ENCODE results near the gene CCDC71.

Gene CCDC71

DNA sequence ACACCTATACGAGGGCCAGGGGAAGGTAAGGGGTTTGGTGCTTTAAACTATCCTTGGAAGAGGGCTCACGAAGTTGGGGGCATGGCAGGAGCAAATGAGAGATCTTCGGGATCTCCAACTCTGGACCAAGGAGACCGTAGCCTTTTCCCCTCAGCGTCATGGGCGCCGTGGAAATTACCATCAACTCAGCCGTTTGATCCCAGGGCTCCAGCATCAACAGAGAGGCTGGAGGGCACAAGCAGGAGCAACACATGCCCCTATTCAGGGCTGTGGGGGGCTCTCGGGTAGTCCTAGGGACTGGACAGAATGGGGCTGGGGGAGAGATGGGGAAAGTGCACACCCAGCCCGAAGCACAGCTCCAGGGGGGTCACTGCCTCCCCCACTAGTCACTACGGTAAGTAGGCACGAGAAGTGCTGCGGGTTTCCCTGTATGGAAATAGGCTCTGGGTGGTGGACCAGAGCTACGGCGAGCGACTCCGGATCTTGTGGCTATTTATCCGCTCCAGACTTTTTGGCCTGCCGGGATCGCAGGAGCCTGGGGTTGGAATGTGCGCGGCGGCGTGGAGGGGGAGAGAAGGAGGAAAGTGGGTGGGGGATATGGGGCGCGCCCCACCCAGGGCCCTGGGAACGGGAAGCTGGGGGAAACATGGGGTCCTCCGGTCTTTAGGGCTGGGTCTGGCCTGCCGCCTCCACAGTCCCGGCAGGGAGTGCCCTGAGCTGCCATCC, 32.7 kb downstream of the CCDC71 start:
- no peak for TF ChIP-seq SPI1 (IDR thresholded peaks at IDR 0.05; ENCODE audit: borderline replicate concordance, low read depth)
- no peak for TF ChIP-seq GABPA (IDR thresholded peaks at IDR 0.05; ENCODE audit: low read depth)
- TF ChIP-seq, protein P1, sequence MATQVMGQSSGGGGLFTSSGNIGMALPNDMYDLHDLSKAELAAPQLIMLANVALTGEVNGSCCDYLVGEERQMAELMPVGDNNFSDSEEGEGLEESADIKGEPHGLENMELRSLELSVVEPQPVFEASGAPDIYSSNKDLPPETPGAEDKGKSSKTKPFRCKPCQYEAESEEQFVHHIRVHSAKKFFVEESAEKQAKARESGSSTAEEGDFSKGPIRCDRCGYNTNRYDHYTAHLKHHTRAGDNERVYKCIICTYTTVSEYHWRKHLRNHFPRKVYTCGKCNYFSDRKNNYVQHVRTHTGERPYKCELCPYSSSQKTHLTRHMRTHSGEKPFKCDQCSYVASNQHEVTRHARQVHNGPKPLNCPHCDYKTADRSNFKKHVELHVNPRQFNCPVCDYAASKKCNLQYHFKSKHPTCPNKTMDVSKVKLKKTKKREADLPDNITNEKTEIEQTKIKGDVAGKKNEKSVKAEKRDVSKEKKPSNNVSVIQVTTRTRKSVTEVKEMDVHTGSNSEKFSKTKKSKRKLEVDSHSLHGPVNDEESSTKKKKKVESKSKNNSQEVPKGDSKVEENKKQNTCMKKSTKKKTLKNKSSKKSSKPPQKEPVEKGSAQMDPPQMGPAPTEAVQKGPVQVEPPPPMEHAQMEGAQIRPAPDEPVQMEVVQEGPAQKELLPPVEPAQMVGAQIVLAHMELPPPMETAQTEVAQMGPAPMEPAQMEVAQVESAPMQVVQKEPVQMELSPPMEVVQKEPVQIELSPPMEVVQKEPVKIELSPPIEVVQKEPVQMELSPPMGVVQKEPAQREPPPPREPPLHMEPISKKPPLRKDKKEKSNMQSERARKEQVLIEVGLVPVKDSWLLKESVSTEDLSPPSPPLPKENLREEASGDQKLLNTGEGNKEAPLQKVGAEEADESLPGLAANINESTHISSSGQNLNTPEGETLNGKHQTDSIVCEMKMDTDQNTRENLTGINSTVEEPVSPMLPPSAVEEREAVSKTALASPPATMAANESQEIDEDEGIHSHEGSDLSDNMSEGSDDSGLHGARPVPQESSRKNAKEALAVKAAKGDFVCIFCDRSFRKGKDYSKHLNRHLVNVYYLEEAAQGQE (IDR thresholded peaks at IDR 0.05; ENCODE audit: insufficient replicate concordance, low read depth), result no peak
- TF ChIP-seq POLR2AphosphoS5 (IDR thresholded peaks at IDR 0.05; ENCODE audit: low read depth), result no peak
- no peak for TF ChIP-seq CTCF (IDR thresholded peaks at IDR 0.05; ENCODE audit: insufficient read depth, low read length)
- DNase-seq (ENCODE audit: low read depth in 1 of 2, low spot score in 1 of 2), result no peak
- Histone ChIP-seq H3K27me3 (ENCODE audit: insufficient read depth, poor library complexity, severe bottlenecking) (no peaks in the 10 kb centered on the region), H3K27ac (replicated peaks) (no peak overlapping the region), H3K4me3 (replicated peaks; ENCODE audit: insufficient read depth, low read length) (peak overlapping the region; percentile 9; the same call in 1 of the 2 replicates)

- no peak for DNase-seq (ENCODE audit: low read depth in 1 of 2, low spot score in 1 of 2)
- Histone ChIP-seq H3K4me3 (replicated peaks; ENCODE audit: insufficient read depth, low read length) (peak within 1 kb of the TSS; percentile 9; the same call in 1 of the 2 replicates), H3K27ac (replicated peaks) (no peak within 1 kb of the TSS), H3K27me3 (ENCODE audit: insufficient read depth, poor library complexity, severe bottlenecking) (no peaks in the 10 kb centered on the region)
- no peak for TF ChIP-seq CTCF (IDR thresholded peaks at IDR 0.05; ENCODE audit: insufficient read depth, low read length)
- no peak for TF ChIP-seq GABPA (IDR thresholded peaks at IDR 0.05; ENCODE audit: low read depth)
- TF ChIP-seq, protein P1 (IDR thresholded peaks at IDR 0.05; ENCODE audit: insufficient replicate concordance, low read depth), result no peak
- no peak for TF ChIP-seq POLR2AphosphoS5 (IDR thresholded peaks at IDR 0.05; ENCODE audit: low read depth)
- TF ChIP-seq SPI1 (IDR thresholded peaks at IDR 0.05; ENCODE audit: borderline replicate concordance, low read depth), result no peak
Measured at GRCh38 chr3:49132437-49133225, 33.5 kb downstream of the CCDC71 start, which contains the start of gene LAMB2. TSS of gene LAMB2 (minus strand) at chr3:49133050. CDS start at chr3:49132867, 183 bp downstream.

GRCh38 chr3:49132073-49132436, 34.1 kb downstream of the CCDC71 start:
- no peak overlapping the region for H3K4me3 ChIP-seq (replicated peaks; ENCODE audit: insufficient read depth, low read length)
- no peak overlapping the region for H3K27ac ChIP-seq (replicated peaks)
- TF ChIP-seq GABPA (IDR thresholded peaks at IDR 0.05; ENCODE audit: low read depth) (no peak), POLR2AphosphoS5 (IDR thresholded peaks at IDR 0.05; ENCODE audit: low read depth) (no peak), CTCF (IDR thresholded peaks at IDR 0.05; ENCODE audit: insufficient read depth, low read length) (no peak), SPI1 (IDR thresholded peaks at IDR 0.05; ENCODE audit: borderline replicate concordance, low read depth) (no peak)
- TF ChIP-seq, protein P1 (IDR thresholded peaks at IDR 0.05; ENCODE audit: insufficient replicate concordance, low read depth), result no peak
- no peak for DNase-seq (ENCODE audit: low read depth in 1 of 2, low spot score in 1 of 2)
- H3K27me3 ChIP-seq (ENCODE audit: insufficient read depth, poor library complexity, severe bottlenecking), result no peaks in the 10 kb centered on the region

All from HL-60 (cell line).